ENCODE data around the gene FAM47E.

Gene FAM47E

DNA sequence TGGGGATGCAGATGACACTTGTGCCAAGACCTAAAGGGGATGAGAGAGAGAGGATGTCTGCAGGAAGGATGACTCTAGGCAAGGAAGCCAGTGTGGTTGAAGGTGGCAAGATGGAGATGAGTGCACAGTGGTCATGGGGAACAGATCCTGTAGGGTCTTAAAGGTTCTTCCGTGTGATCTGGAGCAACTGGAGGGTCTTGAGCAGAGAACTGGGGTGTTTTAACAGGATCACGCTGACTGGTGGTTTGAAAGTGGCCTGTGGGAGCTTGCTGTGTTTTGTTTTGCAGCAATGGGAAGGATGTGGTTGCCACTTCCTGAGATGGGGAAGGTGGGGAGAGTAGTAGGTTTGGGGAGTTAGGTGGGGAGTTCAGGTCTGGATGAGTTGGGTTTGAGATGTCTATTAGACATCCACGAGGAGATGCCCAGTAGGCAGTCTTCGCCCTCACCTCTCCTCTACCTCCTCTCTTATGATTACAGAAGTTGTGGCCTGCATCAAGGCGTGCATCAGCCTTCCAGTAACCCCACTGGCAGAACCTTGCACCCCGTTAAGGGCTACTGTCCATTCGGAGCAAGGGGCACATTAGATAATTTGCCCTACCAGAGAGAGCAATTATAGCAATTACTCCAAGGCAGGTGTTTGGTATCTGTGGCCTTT, 53.6 kb downstream of the FAM47E start:
- DNase-seq: peak; percentile 60

GRCh38 chr4:76305971-76306881, 54.7 kb downstream of the FAM47E start, which contains the start of gene STBD1:
Gene STBD1 (plus strand): TSS chr4:76306733. CDS start chr4:76306770, 37 bp downstream.
- DNase-seq: peak; percentile 78

DNA sequence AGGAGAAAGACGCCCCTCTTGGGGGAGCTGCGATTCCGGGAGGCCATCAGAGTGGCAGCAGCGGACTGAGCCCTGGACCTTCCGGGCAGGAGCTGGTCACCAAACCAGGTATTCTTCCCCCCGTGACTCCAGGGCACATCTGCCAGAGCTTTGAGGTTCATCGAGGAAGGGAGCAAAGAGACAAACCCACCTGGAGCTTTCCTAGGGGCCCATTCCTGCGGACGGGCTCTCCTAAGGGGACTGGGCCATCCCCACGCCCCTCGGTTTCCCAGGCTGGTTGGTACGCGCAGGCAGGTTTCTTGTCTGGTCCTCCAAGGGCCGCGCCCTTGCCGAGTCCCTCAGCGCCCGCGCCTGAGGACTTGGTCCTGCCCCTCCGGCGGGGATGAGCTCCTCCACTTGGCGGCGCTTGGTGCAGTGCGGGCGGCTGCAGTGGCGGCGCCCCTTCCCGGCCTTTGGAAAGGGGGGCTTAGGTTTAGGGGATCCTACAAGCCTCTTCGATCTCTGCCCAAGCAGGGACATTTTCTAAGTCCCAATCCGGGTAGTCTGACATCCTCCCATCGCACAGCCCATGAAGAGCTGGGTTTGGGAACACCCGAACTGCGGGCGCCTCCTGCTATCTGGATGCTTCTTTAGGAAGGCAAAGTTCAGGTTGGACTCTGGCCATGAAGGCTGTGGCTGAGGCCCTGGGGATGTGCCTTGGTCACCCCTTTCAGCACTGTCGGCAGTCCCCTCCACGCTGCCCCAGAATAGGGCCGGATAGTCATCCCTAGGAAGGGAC, 55.5 kb downstream of the FAM47E start:
- DNase-seq: peak; percentile 37

DNA sequence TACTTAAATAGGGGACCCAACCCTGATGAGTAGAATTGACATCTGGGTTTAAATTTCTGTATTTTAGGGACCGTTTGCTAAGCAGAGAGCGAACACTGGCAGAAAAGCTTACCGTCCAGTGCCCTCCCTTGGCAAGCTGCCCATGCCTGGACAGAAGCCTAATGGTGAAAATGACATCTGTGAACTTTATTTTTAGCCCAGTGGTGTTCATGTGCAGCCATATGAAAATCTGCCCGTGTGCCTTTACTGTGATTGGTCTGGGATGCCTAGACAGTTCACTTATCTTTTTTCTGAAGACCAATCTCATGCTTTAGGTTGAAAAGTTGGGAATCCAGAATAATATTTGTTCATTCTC, 56.1 kb downstream of the FAM47E start:
- DNase-seq: no peak

- DNase-seq: no peak
These were observed 57.0 kb downstream of the FAM47E start for GRCh38 chr4:76308548-76308947.

- no peak for DNase-seq
These were observed 58.5 kb downstream of the FAM47E start for GRCh38 chr4:76309939-76310550.

DNA sequence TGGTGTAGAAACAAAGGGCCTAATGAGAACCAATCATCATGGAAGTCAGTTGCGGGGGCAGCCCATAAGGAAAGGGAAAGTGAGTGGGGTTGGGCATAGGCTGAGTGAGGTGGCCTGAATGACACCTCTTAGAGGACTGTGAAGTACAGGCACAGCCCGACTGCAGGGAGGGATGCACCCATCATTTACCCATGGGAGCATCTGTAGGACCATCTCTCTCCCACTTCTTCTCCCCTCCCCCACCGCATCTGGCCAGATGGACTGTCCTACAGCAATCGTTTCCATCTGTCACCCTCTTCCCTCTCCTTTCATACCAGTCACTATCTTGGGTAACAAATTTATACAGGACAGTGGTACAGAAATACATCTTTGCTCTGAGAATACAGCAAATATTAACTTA, 59.2 kb downstream of the FAM47E start:
- DNase-seq: no peak

- DNase-seq: no peak
These were observed 60.4 kb downstream of the FAM47E start for GRCh38 chr4:76311896-76312331.

DNA sequence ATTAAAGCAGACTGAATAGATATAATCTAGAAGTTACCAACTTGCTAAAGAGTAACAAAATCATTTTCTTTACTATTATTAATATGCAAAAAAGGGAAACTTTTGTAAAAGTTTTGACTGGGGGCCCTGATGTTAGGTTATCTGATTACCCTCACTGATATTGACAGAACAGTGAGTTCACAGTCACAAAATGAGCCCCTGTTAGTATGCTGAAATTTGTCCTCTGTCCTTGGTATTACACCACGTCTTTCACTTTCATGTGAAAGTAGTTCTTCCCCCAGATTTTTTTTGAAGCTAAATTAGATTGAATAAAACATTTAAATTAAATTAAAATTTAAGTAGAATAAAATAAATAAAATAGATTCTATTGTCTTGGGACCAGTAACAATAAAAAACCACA, 60.9 kb downstream of the FAM47E start:
- no peak for DNase-seq

DNA sequence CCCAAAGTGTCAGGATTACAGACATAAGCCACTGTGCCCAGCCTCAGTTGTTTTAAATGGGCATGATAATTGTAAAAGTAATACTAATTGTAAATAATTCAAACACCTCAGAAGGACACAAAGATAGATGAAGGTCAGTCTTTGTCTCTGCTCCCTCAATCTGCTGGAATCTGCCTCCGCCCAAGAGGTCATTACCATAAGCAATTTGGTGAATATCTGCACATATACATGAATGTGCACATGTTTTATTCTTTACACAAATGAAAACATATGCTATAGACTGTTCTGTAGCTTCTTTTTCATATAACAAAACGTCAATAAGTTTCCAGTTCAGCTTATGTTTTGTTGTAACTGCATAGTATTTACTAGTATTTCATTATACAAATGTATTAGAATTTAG, 62.0 kb downstream of the FAM47E start:
- DNase-seq: no peak

DNA sequence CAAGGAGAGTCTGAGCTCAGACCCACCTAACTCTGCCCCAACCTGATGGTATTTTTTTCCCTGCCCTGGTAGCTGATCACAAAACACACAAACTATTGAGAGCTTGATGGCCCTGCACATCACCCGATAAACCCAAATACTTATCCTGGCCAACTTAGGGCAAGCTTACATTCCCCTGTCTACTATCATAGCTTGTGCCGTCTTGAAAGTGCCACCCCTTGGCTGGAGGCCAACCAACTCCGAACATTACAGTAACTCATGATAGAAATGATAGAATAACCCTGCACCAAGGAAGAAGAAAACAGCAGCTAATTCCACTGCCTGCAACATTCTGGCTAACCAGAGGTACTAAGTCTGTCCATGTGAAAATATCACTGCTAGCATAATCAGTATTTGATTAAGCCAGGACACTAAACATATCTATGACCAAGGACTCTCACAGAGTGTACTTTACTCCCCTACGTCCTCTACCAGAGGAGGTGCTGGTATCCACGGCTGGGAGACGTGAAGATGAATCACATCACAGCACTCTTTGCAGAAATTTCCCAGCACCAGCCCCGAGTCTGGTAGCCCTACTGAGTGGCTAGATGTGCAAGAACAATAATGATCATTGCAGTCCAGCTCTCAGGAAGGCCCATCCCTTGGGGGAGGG, 63.9 kb downstream of the FAM47E start:
- no peak for DNase-seq

- DNase-seq: no peak
These were observed 64.6 kb downstream of the FAM47E start for GRCh38 chr4:76316131-76316530.

- DNase-seq: no peak
These were observed 70.7 kb downstream of the FAM47E start for GRCh38 chr4:76322236-76322635.

- DNase-seq: no peak
These were observed 73.6 kb downstream of the FAM47E start for GRCh38 chr4:76325072-76325471.

- DNase-seq: no peak
These were observed 75.0 kb downstream of the FAM47E start for GRCh38 chr4:76326515-76326914.
